ENCODE data around the gene ZFPL1.

The ZFPL1 gene

GRCh38 chr11:65056999-65057398, 27.0 kb upstream of the ZFPL1 start:
- Mint-ChIP-seq H3K9me3 (no peaks in the 10 kb centered on the region), H3K4me3 (no peak overlapping the region)

GRCh38 chr11:65057526-65057925, 26.5 kb upstream of the ZFPL1 start:
- Mint-ChIP-seq H3K9me3 (no peaks in the 10 kb centered on the region), H3K36me3 (ENCODE audit: low read depth) (no peaks in the 10 kb centered on the region), H3K4me1 (ENCODE audit: low read depth) (peaks cover 14% of the 10 kb centered on the region), H3K4me3 (no peak overlapping the region), H3K27me3 (no peaks in the 10 kb centered on the region), H3K27ac (no peak overlapping the region)

More at GRCh38 chr11:65056999-65057398, 27.0 kb upstream of the ZFPL1 start:
- Mint-ChIP-seq H3K27ac (no peak overlapping the region), H3K4me1 (ENCODE audit: low read depth) (peaks cover 11% of the 10 kb centered on the region), H3K36me3 (ENCODE audit: low read depth) (no peaks in the 10 kb centered on the region), H3K27me3 (no peaks in the 10 kb centered on the region)

- peaks cover 14% of the 10 kb centered on the region for H3K4me1 Mint-ChIP-seq (ENCODE audit: low read depth)
- no peaks in the 10 kb centered on the region for H3K27me3 Mint-ChIP-seq
- no peaks in the 10 kb centered on the region for H3K9me3 Mint-ChIP-seq
- no peaks in the 10 kb centered on the region for H3K36me3 Mint-ChIP-seq (ENCODE audit: low read depth)
- no peak overlapping the region for H3K27ac Mint-ChIP-seq
- no peak overlapping the region for H3K4me3 Mint-ChIP-seq
Observed at GRCh38 chr11:65058012-65058411, 26.0 kb upstream of the ZFPL1 start.

GRCh38 chr11:65058419-65059054, 25.5 kb upstream of the ZFPL1 start, which contains the start of gene NAALADL1:
Gene NAALADL1, minus strand, starts transcription at chr11:65058553. Its CDS starts 32 bp downstream, at chr11:65058521.
- H3K27ac Mint-ChIP-seq = no peak within 1 kb of the TSS
- no peak within 1 kb of the TSS for H3K4me3 Mint-ChIP-seq
- H3K9me3 Mint-ChIP-seq = no peaks in the 10 kb centered on the region
- no peaks in the 10 kb centered on the region for H3K27me3 Mint-ChIP-seq
- no peaks in the 10 kb centered on the region for H3K36me3 Mint-ChIP-seq (ENCODE audit: low read depth)
- peaks cover 12% of the 10 kb centered on the region for H3K4me1 Mint-ChIP-seq (ENCODE audit: low read depth)

GRCh38 chr11:65059523-65059922, 24.5 kb upstream of the ZFPL1 start:
- Mint-ChIP-seq H3K27ac (no peak overlapping the region), H3K27me3 (no peaks in the 10 kb centered on the region), H3K4me1 (ENCODE audit: low read depth) (peaks cover 3% of the 10 kb centered on the region), H3K36me3 (ENCODE audit: low read depth) (no peaks in the 10 kb centered on the region), H3K9me3 (no peaks in the 10 kb centered on the region), H3K4me3 (no peak overlapping the region)

GRCh38 chr11:65059959-65060824, 23.8 kb upstream of the ZFPL1 start:
- Mint-ChIP-seq H3K9me3 (no peaks in the 10 kb centered on the region), H3K27ac (no peak overlapping the region), H3K36me3 (ENCODE audit: low read depth) (no peaks in the 10 kb centered on the region), H3K4me1 (ENCODE audit: low read depth) (peaks cover 3% of the 10 kb centered on the region), H3K27me3 (no peaks in the 10 kb centered on the region), H3K4me3 (no peak overlapping the region)

GRCh38 chr11:65060913-65061408, 23.1 kb upstream of the ZFPL1 start:
- H3K4me1 Mint-ChIP-seq (ENCODE audit: low read depth) = peaks cover 3% of the 10 kb centered on the region
- H3K9me3 Mint-ChIP-seq = no peaks in the 10 kb centered on the region
- H3K27me3 Mint-ChIP-seq = no peaks in the 10 kb centered on the region
- no peak overlapping the region for H3K4me3 Mint-ChIP-seq
- no peaks in the 10 kb centered on the region for H3K36me3 Mint-ChIP-seq (ENCODE audit: low read depth)
- no peak overlapping the region for H3K27ac Mint-ChIP-seq

- Mint-ChIP-seq H3K4me1 (ENCODE audit: low read depth) (peaks cover 3% of the 10 kb centered on the region), H3K9me3 (no peaks in the 10 kb centered on the region), H3K27me3 (no peaks in the 10 kb centered on the region), H3K36me3 (ENCODE audit: low read depth) (no peaks in the 10 kb centered on the region), H3K27ac (no peak overlapping the region), H3K4me3 (no peak overlapping the region)
Observed at GRCh38 chr11:65063532-65063931, 20.5 kb upstream of the ZFPL1 start.

- no peaks in the 10 kb centered on the region for H3K9me3 Mint-ChIP-seq
- H3K27ac Mint-ChIP-seq = no peak overlapping the region
- no peak overlapping the region for H3K4me3 Mint-ChIP-seq
Observed at GRCh38 chr11:65064847-65065240, 19.2 kb upstream of the ZFPL1 start.

GRCh38 chr11:65065851-65066250, 18.2 kb upstream of the ZFPL1 start:
- no peak overlapping the region for H3K27ac Mint-ChIP-seq
- no peak overlapping the region for H3K4me3 Mint-ChIP-seq
- H3K4me1 Mint-ChIP-seq (ENCODE audit: low read depth) = peaks cover 3% of the 10 kb centered on the region
- H3K36me3 Mint-ChIP-seq (ENCODE audit: low read depth) = no peaks in the 10 kb centered on the region
- H3K9me3 Mint-ChIP-seq = no peaks in the 10 kb centered on the region
- no peaks in the 10 kb centered on the region for H3K27me3 Mint-ChIP-seq

More at GRCh38 chr11:65064847-65065240, 19.2 kb upstream of the ZFPL1 start:
- Mint-ChIP-seq H3K4me1 (ENCODE audit: low read depth) (peaks cover 3% of the 10 kb centered on the region), H3K27me3 (no peaks in the 10 kb centered on the region), H3K36me3 (ENCODE audit: low read depth) (no peaks in the 10 kb centered on the region)

- Mint-ChIP-seq H3K4me3 (no peak overlapping the region), H3K27me3 (no peaks in the 10 kb centered on the region), H3K36me3 (ENCODE audit: low read depth) (no peaks in the 10 kb centered on the region), H3K4me1 (ENCODE audit: low read depth) (peaks cover 3% of the 10 kb centered on the region), H3K9me3 (no peaks in the 10 kb centered on the region), H3K27ac (no peak overlapping the region)
Observed at GRCh38 chr11:65066315-65066714, 17.7 kb upstream of the ZFPL1 start.

GRCh38 chr11:65066805-65067291, 17.2 kb upstream of the ZFPL1 start:
- Mint-ChIP-seq H3K4me1 (ENCODE audit: low read depth) (peaks cover 3% of the 10 kb centered on the region), H3K36me3 (ENCODE audit: low read depth) (no peaks in the 10 kb centered on the region), H3K27me3 (no peaks in the 10 kb centered on the region), H3K4me3 (no peak overlapping the region), H3K27ac (no peak overlapping the region), H3K9me3 (no peaks in the 10 kb centered on the region)

- Mint-ChIP-seq H3K4me1 (ENCODE audit: low read depth) (no peaks in the 10 kb centered on the region), H3K27ac (no peak overlapping the region), H3K27me3 (no peaks in the 10 kb centered on the region), H3K36me3 (ENCODE audit: low read depth) (no peaks in the 10 kb centered on the region), H3K4me3 (no peak overlapping the region), H3K9me3 (no peaks in the 10 kb centered on the region)
Observed at GRCh38 chr11:65067446-65067845, 16.6 kb upstream of the ZFPL1 start.

GRCh38 chr11:65069217-65069616, 14.8 kb upstream of the ZFPL1 start:
- no peaks in the 10 kb centered on the region for H3K36me3 Mint-ChIP-seq (ENCODE audit: low read depth)
- no peak overlapping the region for H3K27ac Mint-ChIP-seq
- H3K4me3 Mint-ChIP-seq = no peak overlapping the region
- H3K27me3 Mint-ChIP-seq = no peaks in the 10 kb centered on the region
- no peaks in the 10 kb centered on the region for H3K4me1 Mint-ChIP-seq (ENCODE audit: low read depth)
- no peaks in the 10 kb centered on the region for H3K9me3 Mint-ChIP-seq

- Mint-ChIP-seq H3K9me3 (no peaks in the 10 kb centered on the region), H3K4me3 (no peak overlapping the region), H3K27me3 (no peaks in the 10 kb centered on the region), H3K36me3 (ENCODE audit: low read depth) (peaks cover 17% of the 10 kb centered on the region), H3K27ac (no peak overlapping the region), H3K4me1 (ENCODE audit: low read depth) (no peaks in the 10 kb centered on the region)
Observed at GRCh38 chr11:65071907-65072630, 12.0 kb upstream of the ZFPL1 start.
